Endodermal cell (in vitro differentiated cells): ENCODE results near the gene S100A14. TPM values are rescaled to one million over a fixed set of nuclear protein-coding genes. Genes with fewer than 3 reads are reported as not detected.
"Not testable (repeated sequence)": the region's sequence is repeated elsewhere in the genome, so short reads cannot be mapped to it uniquely, and the experiment has no call there.

ENCODE experiments used
- DNase-seq: peaks from one replicate; pipeline ENCODE4 v3.0.0-alpha.2; 2017
- H3K27ac ChIP-seq: 2 replicates; pipeline ENCODE4 v1.5.1; 2013; ENCODE audit warnings: mild to moderate bottlenecking, low read depth, low read length, moderate library complexity
- H3K27me3 ChIP-seq: 2 replicates; pipeline ENCODE4 v1.6.1; 2013; ENCODE audit warnings: mild to moderate bottlenecking, low read length, moderate library complexity; ENCODE audit not compliant: insufficient read depth, control insufficient read depth, poor library complexity, severe bottlenecking
- H3K36me3 ChIP-seq: 2 replicates; pipeline ENCODE4 v1.7.0; 2013; ENCODE audit warnings: mild to moderate bottlenecking, low read length, moderate library complexity; ENCODE audit not compliant: control insufficient read depth, insufficient read depth
- H3K4me1 ChIP-seq: one replicate; pipeline ENCODE4 v1.7.0; 2013; ENCODE audit warnings: low read length; ENCODE audit not compliant: control insufficient read depth, insufficient read depth
- H3K4me3 ChIP-seq: 2 replicates; pipeline ENCODE4 v1.5.1; 2013; ENCODE audit warnings: mild to moderate bottlenecking, low read length, moderate library complexity
- H3K9ac ChIP-seq: 2 replicates; pipeline ENCODE4 v1.6.1; 2013; ENCODE audit warnings: mild to moderate bottlenecking, low read length, moderate library complexity; ENCODE audit not compliant: poor library complexity, severe bottlenecking; ENCODE audit errors: extremely low read depth
- H3K9me3 ChIP-seq: 2 replicates; pipeline ENCODE4 v1.6.1; 2013; ENCODE audit warnings: mild to moderate bottlenecking, low read length, moderate library complexity; ENCODE audit not compliant: control insufficient read depth
- H3K27ac Mint-ChIP-seq: 2 replicates; pipeline ENCODE4 v1.8.0; 2020; ENCODE audit warnings: mixed read lengths
- H3K27me3 Mint-ChIP-seq: 2 replicates; pipeline ENCODE4 v1.8.0; 2021; ENCODE audit warnings: mild to moderate bottlenecking, mixed read lengths; ENCODE audit not compliant: insufficient read depth
- H3K36me3 Mint-ChIP-seq: 2 replicates; pipeline ENCODE4 v1.8.0; 2020; ENCODE audit warnings: low read depth, mixed read lengths
- H3K4me1 Mint-ChIP-seq: 2 replicates; pipeline ENCODE4 v1.8.0; 2020; ENCODE audit warnings: mixed read lengths
- H3K4me3 Mint-ChIP-seq: 2 replicates; pipeline ENCODE4 v1.8.0; 2020; ENCODE audit warnings: mild to moderate bottlenecking, moderate library complexity, mixed read lengths
- H3K9me3 Mint-ChIP-seq: 2 replicates; pipeline ENCODE4 v1.8.0; 2020; ENCODE audit warnings: mild to moderate bottlenecking, mixed read lengths
- CTCF ChIP-seq: fragments of 200-600 bp; sonication (generic); conservative IDR thresholded peaks from 2 replicates; pipeline ENCODE4 v1.5.0; 2021; ENCODE audit warnings: antibody characterized with exemption, mild to moderate bottlenecking
- WGBS, 2 experiments: methylation state at CpG; one replicate each; pipeline versions ENCODE4 v1.1.5 to v1.1.7; 2013; ENCODE audit warnings: missing lambda C conversion rate in 2 of 2, mixed read lengths in 1 of 2; ENCODE audit not compliant: insufficient coverage in 1 of 2, insufficient read length in 1 of 2; 5-methylcytosine and 5-hydroxymethylcytosine counted together
- total RNA-seq, 2 donors: library from RNA; stranded (reverse); fragmentation: NEBNext Ultra II Directional in 1 of 2; extraction: Animal tissue kit (Norgen Biotek cat#: 25700) in 1 of 2; gene quantifications; 2 replicates in 1 of 2; 3 replicates in 1 of 2; pipeline ENCODE4 v1.2.1, GENCODE V29; 2021

The S100A14 gene
- total RNA-seq, 2 donors from 2014 or later, result 53.8 to 119 TPM

GRCh38 chr1:153578490-153578889 lies 37.6 kb downstream of the S100A14 start:
- peaks cover 27% of the 10 kb centered on the region for H3K4me1 Mint-ChIP-seq
- no peaks in the 10 kb centered on the region for H3K27me3 Mint-ChIP-seq
- H3K9me3 Mint-ChIP-seq, result peaks cover 24% of the 10 kb centered on the region
- Histone ChIP-seq H3K27me3 (no peaks in the 10 kb centered on the region), H3K9me3 (peaks cover 8% of the 10 kb centered on the region), H3K9ac (peak overlapping the region; percentile 77), H3K4me3 (peak overlapping the region; percentile 6), H3K36me3 (no peaks in the 10 kb centered on the region), H3K4me1 (peaks cover 13% of the 10 kb centered on the region), H3K27ac (peak overlapping the region; percentile 67)
- H3K36me3 Mint-ChIP-seq, result peaks cover 3% of the 10 kb centered on the region
- no peak for TF ChIP-seq CTCF
- no peak for DNase-seq
- H3K4me3 Mint-ChIP-seq, result no peak overlapping the region
- peak overlapping the region; percentile 95 for H3K27ac Mint-ChIP-seq

GRCh38 chr1:153577624-153578051 lies 38.5 kb downstream of the S100A14 start:
- no peak for DNase-seq

GRCh38 chr1:153577138-153577537 lies 39.0 kb downstream of the S100A14 start:
- Histone ChIP-seq H3K9me3 (peaks cover 8% of the 10 kb centered on the region), H3K4me1 (peaks cover 13% of the 10 kb centered on the region), H3K27ac (no peak overlapping the region), H3K9ac (peak overlapping the region; percentile 18), H3K36me3 (no peaks in the 10 kb centered on the region), H3K4me3 (no peak overlapping the region), H3K27me3 (no peaks in the 10 kb centered on the region)
- peaks cover 27% of the 10 kb centered on the region for H3K4me1 Mint-ChIP-seq
- H3K9me3 Mint-ChIP-seq, result peaks cover 30% of the 10 kb centered on the region
- no peak for TF ChIP-seq CTCF
- no peaks in the 10 kb centered on the region for H3K27me3 Mint-ChIP-seq
- 84 to 93% methylated on average over 3 to 4 of the region's 4 CpGs for WGBS, 2 experiments
- H3K36me3 Mint-ChIP-seq, result peaks cover 3% of the 10 kb centered on the region
- DNase-seq, result no peak
- H3K4me3 Mint-ChIP-seq, result no peak overlapping the region
- peak overlapping the region; percentile 95 for H3K27ac Mint-ChIP-seq

More at GRCh38 chr1:153577624-153578051, 38.5 kb downstream of the S100A14 start:
- no peaks in the 10 kb centered on the region for H3K36me3 ChIP-seq
- Mint-ChIP-seq H3K4me1 (peaks cover 27% of the 10 kb centered on the region), H3K36me3 (peaks cover 3% of the 10 kb centered on the region), H3K4me3 (no peak overlapping the region), H3K27me3 (no peaks in the 10 kb centered on the region), H3K9me3 (peaks cover 29% of the 10 kb centered on the region), H3K27ac (peak overlapping the region; percentile 95)
- peaks cover 13% of the 10 kb centered on the region for H3K4me1 ChIP-seq
- peak overlapping the region; percentile 39 for H3K4me3 ChIP-seq
- 77 to 87% methylated on average over 3 to 9 of the region's 9 CpGs for WGBS, 2 experiments
- TF ChIP-seq CTCF, result no peak
- peak overlapping the region; percentile 77 for H3K9ac ChIP-seq
- no peak overlapping the region for H3K27ac ChIP-seq
- peaks cover 8% of the 10 kb centered on the region for H3K9me3 ChIP-seq
- no peaks in the 10 kb centered on the region for H3K27me3 ChIP-seq

GRCh38 chr1:153575497-153575896 lies 40.6 kb downstream of the S100A14 start:
- H3K27ac Mint-ChIP-seq, H3K9ac ChIP-seq, H3K36me3 Mint-ChIP-seq, H3K4me3 ChIP-seq, H3K27me3 ChIP-seq, H3K27me3 Mint-ChIP-seq, DNase-seq, H3K36me3 ChIP-seq, H3K4me1 ChIP-seq, H3K9me3 ChIP-seq, H3K4me3 Mint-ChIP-seq, H3K27ac ChIP-seq: not testable (repeated sequence)
- peaks cover 28% of the 10 kb centered on the region for H3K4me1 Mint-ChIP-seq
- 93 to 100% methylated on average over 3 to 4 of the region's 10 CpGs for WGBS, 2 experiments
- peaks cover 29% of the 10 kb centered on the region for H3K9me3 Mint-ChIP-seq

- H3K9me3 Mint-ChIP-seq, result peaks cover 29% of the 10 kb centered on the region
- H3K4me1 ChIP-seq, H3K4me3 Mint-ChIP-seq, H3K9ac ChIP-seq, H3K27me3 Mint-ChIP-seq, DNase-seq, H3K27ac ChIP-seq, H3K4me3 ChIP-seq, H3K36me3 ChIP-seq, H3K36me3 Mint-ChIP-seq, H3K9me3 ChIP-seq, H3K27me3 ChIP-seq, H3K27ac Mint-ChIP-seq: not testable (repeated sequence)
- peaks cover 28% of the 10 kb centered on the region for H3K4me1 Mint-ChIP-seq
- WGBS, 2 experiments, result 91 to 98% methylated on average over 7 to 35 of the region's 35 CpGs
Measured at GRCh38 chr1:153575081-153575491, 41.0 kb downstream of the S100A14 start.
